HG02798 (cell line): ENCODE measurements around the gene LDLR.
A peak's percentile ranks its signal among the peaks of the same experiment; 100 is the strongest.
"Not testable (repeated sequence)": the region's sequence is repeated elsewhere in the genome, so short reads cannot be mapped to it uniquely, and the experiment has no call there.

Source experiments
- ATAC-seq: cut with Tn5 transposase; IDR thresholded peaks from one replicate; pipeline ENCODE4 v1.9.1; 2021; ENCODE audit warnings: mild to moderate bottlenecking; ENCODE audit not compliant: unreplicated experiment, poor library complexity

Gene LDLR

DNA sequence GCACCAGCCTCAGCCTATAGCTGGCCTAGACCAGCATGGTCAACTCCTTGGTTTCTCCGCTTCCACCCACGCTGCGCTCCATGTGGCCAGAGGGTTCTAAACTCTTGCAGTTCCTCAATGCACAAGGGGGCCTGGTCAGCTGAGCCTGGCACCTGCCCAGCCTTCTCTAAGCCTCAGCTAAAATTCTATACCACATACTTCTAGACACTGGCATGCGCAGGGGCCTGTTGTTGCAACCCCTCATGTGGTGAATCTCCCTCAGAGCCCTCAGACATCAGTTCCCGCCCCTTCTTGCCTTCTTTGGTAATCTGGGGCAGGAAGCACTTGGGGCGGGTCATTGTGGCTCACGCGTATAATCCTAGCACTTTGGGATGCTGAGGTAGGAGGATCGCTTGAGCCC lies 19.7 kb upstream of the LDLR start:
- no peak for ATAC-seq

DNA sequence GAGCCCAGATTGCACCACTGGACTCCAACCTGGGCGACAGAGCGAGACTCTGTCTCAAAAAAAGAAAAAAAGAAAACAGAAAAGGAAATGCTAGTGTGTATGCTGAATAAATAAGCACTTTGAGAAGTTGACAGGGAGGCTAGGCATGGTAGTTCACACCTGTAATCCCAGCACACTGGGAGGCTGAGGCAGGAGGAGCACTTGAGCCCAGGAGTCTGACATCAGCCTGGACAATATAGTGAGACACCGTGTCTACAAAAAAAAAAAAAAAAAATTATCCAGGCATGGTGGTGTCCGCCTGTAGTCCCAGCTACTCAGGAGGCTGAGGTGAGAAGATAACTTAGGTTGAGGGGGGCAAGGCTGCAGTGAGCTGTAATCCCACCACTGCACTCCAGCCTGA lies 19.1 kb upstream of the LDLR start:
- no peak for ATAC-seq

DNA sequence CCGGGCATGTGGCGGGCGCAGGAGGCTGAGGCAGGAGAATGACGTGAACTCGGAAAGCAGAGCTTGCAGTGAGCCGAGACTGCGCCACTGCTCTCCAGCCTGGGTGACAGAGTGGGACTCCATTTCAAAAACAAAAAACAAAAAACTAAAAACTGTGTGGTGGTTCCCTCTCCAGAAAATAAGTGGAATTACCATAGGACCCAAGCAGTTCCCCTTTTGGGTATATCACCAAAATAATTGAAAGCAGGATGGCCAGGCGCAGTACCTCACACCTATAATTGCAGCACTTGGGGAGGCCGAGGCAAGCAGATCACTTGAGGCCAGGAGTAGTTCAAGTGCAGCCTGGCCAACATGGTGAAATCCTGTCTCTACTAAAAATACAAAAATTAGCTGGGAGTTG lies 15.7 kb upstream of the LDLR start:
- no peak for ATAC-seq

DNA sequence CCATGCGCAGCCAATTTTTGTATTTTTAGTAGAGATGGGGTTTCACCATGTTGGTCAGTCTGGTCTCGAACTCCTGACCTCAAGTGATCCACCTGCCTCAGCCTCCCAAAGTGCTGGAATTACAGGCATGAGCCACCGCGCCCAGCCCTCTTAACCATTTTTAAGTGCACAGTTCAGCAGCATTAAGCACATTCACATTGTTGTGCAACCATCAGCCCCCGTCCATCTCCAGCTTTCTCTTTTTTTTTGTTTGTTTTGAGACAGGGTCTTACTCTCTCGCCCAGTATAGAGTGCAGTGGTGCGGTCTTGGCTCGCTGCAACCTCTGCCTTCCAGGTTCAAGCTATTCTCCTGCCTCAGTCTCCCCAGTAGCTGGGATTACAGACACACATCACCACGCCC lies 12.5 kb upstream of the LDLR start:
- ATAC-seq: not testable (repeated sequence)

DNA sequence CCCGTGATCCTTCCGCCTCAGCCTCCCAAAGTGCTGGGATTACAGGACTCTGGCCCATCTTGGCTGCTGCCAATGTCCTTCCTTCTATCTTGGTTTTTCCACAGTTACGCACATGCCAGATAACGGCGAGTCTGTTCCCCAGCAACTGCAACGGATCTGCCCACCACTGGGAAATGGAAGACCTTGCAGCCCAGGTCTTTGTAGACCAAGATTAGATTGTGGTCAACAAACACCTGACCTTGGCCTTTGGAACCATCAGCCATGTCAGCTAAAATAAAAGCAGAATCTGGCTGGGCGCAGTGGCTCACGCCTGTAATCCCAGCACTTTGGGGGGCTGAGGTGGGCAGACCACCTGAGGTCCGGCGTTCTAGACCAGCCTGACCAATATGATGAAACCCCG lies 10.4 kb upstream of the LDLR start:
- ATAC-seq: no peak

DNA sequence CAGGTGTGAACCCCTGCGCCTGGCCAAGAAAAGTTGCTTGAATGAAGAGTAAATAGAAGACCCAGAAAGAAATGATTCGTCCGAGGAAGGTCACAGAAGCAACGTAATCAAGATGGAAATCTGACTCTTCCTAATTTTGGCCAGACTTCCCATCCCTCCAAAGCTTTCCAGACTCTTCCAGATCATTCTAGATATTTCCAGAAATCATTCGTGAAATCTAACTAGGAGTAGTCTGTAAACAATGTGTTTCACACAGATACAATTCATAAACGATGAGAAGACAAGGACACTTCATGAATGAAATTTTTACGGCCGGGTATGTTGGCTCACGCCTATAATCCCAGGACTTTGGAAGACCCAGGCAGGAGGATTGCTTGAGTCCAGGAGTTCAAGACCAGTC lies 9.3 kb upstream of the LDLR start:
- ATAC-seq: no peak

DNA sequence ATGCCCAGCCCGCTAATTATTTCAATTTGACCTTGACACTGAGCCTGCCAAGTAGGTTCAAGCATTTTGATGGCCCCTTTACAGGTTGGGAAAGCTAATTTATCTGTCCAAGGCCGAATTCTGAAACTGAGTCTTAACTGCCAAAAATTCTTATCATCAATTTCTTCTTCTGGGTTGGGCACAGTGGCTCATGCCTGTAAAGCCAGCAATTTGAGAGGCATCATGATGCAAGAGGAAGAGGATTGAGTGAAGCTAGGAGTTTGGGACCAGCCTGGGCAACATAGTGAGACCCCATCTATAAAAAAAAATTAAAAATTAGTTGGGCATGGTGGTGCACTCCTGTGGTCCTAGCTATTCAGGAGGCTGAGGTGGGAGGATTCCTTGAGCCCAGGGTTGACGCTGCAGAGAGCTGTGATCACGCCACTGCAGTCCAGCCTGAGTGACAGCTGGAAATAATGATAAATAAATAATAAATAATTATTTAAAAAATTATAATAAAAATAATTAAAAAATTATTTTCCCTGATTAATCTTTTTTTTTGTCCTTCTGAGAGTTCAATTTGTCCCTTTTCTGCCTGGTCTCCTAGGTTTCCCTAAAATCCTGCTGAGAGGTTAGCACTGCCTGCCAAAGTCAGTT lies 1.3 kb upstream of the LDLR start:
- no peak for ATAC-seq

DNA sequence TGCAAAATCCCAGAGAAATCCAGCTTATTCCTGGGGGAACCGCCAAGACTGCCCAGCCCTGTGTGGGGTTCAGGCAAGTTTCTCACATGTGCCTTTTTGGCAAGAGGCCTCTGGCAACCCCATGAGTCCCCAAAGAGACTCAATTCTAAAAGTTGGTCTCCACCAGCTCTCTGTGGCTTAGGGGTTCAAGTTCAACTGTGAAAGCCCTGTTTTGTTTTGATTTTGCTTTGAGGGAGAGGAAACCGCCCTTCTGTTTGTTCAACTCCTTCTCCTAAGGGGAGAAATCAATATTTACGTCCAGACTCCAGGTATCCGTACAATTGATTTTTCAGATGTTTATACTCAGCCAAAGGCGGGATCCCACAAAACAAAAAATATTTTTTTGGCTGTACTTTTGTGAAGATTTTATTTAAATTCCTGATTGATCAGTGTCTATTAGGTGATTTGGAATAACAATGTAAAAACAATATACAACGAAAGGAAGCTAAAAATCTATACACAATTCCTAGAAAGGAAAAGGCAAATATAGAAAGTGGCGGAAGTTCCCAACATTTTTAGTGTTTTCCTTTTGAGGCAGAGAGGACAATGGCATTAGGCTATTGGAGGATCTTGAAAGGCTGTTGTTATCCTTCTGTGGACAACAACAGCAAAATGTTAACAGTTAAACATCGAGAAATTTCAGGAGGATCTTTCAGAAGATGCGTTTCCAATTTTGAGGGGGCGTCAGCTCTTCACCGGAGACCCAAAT lies 583 bp upstream of the LDLR start:
- ATAC-seq: no peak

DNA sequence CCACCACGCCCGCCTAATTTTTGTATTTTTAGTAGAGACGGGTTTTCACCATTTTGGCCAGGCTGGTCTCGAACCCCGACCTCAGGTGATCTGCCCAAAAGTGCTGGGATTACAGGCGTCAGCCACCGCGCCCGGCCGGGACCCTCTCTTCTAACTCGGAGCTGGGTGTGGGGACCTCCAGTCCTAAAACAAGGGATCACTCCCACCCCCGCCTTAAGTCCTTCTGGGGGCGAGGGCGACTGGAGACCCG lies 676 bp downstream of the LDLR start:
- not testable (repeated sequence) for ATAC-seq

DNA sequence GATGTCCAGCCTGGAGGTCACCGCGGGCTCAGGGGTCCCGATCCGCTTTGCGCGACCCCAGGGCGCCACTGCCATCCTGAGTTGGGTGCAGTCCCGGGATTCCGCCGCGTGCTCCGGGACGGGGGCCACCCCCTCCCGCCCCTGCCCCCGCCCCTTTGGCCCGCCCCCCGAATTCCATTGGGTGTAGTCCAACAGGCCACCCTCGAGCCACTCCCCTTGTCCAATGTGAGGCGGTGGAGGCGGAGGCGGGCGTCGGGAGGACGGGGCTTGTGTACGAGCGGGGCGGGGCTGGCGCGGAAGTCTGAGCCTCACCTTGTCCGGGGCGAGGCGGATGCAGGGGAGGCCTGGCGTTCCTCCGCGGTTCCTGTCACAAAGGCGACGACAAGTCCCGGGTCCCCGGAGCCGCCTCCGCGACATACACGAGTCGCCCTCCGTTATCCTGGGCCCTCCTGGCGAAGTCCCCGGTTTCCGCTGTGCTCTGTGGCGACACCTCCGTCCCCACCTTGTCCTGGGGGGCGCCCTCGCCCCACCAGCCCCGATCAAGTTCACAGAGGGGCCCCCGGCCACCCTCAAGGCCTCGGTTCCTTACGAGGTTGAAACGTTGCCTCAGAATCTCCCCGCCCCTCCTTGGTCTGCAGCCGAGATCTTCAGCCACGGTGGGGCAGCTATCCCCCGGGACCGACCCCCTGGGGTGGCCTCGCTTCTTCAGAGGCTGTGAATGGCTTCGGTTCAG lies 1.2 kb downstream of the LDLR start:
- ATAC-seq: peak; percentile 88

DNA sequence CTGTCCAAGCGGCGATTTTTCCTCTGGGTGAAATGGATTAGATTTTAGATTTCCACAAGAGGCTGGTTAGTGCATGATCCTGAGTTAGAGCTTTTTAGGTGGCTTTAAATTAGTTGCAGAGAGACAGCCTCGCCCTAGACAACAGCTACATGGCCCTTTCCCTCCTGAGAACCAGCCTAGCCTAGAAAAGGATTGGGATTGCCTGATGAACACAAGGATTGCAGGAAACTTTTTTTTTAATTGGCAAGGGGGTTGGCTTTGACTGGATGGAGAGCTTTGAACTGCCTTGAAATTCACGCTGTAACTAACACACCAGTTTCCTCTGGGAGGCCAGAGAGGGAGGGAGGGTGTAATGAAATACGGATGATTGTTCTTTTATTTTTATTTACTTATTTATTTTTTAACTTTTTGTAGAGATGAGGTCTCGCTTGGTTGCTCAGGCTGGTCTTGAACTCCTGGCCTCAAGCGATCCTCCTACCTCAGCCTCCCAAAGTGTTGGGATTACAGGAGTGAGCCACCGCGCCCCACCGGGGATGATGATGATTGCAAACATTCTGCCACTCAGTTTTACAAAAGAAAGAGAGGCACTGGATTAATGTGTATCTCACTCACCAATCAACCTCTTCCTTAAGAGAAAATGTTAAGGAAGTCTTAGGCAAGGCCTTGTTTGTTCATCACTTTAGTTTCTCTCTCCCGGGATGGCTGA lies 1.9 kb downstream of the LDLR start:
- no peak for ATAC-seq

DNA sequence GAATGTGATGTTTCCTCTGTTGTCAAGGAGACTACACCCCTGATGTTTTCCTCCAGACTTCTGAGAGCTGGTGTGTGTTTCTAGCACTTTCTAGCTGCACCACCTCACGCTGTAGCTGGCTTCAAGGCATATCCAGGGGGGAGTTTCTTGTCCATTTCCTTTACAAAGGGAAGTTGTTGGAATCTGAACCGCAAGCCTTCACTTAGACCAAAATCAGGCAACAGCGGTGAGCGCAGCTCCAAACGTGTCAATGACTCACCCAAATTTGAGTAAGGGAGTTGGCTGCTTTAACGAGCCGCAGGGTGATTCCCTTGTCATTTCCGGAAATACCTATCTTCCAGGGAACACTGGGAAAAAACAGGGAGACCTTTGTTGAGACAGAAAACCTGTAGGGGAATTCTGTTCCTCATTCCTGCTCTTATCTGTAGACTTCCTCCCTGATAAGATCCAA lies 2.5 kb downstream of the LDLR start:
- ATAC-seq: no peak

DNA sequence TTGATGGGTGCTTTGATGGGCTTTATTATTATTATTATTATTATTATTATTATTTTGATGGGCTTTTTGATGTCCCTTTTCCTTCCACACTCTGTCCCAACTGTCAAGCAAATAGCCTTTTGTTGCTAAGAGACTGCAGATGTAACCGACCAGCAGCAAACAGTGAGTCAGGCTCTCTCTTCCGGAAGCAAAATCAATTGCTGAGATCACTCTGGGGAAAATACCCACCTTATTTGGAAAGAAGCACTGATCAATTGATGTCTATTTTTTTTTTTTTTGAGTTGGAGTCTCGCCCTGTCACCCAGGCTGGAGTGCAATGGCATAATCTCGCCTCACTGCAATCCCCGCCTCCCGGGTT lies 2.9 kb downstream of the LDLR start:
- ATAC-seq: no peak

DNA sequence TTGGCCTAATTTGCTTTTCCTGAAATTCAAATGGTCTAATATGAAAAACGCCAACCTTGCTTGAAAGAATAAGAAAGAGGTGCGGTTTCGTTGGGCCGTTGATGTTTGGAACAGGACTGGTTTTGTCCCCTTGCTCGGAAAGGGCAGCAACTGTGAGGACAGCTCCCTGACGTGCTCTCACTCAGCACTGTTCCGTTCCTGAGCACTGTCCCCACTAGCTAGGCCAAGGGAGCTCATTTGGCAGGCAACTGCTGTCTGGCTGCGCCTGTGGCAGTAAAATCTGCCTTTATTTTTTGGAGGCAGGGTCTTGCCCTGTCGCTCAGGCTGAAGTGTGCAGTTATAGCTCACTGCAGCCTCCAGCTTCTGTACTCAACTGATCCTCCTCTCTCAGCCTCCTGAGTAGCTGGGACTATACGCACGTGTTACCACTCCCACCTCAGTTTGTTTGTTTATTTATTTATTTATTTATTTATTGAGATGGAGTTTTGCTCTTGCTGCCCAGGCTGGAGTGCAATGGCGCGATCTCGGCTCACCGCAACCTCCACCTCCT lies 4.5 kb downstream of the LDLR start:
- ATAC-seq: no peak

DNA sequence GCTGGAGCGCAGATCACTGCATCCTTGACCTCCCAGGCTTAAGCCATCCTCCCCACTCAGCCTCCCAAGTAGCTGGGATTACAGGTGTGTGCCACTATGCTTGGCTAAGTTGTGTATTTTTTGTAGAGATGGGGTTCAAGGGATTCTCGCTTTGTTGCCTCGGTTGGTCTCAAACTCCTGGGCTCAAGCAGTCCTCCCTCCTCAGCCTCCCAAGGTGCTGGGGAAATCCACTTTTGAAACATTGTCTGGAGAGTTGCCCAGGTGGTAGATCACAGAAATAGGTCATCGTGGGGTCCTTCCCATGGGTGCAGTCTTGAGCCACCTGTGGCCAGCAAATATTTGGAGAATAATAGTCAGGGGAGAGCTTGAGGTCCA lies 5.2 kb downstream of the LDLR start:
- ATAC-seq: no peak

DNA sequence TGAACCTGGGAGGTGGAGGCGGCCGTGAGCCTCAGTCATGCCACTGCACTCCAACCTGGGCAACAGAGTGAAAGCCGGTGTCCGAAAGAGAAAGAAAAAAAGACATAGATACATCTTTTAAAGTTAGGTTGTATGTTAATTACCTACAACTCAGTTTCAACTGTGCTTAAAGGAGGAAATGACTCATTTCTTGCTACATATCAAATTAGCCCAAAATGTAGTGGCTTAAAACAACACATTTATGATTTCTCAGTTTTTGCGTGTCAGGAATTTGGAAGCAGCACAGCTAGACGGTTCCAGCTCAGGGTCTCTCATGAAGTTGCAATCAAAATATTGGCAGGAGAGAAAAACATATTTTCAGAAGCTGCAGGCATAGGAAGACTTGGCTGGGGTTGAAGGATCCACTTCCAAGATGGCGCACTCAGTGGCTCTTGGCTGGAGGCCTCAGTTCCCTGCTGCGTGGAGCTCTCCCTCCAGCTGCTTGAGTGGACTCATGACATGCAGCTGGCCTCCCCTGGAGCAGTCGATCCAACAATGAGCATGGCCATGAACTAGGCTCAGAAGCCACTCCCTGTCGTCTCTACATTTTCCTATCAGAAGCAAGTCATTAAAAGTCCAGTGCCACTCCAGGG lies 7.1 kb downstream of the LDLR start:
- ATAC-seq: peak; percentile 57

DNA sequence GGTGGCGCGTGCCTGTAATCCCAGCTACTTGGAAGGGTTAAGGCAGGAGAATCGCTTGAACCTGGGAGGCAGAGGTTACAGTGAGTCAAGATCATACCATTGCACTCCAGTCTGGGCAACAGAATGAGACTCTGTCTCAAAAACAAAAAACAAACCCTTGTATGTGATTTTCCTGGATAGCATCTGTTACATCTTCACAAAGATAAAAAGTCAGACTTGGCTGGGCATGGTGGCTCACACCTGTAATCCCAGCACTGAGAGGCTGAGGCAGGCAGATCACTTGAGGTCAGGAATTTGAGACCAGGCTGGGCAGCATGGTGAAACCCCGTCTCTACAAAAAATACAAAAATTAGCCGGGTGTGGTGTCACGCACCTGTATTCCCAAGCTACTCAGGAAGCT lies 8.1 kb downstream of the LDLR start:
- not testable (repeated sequence) for ATAC-seq

DNA sequence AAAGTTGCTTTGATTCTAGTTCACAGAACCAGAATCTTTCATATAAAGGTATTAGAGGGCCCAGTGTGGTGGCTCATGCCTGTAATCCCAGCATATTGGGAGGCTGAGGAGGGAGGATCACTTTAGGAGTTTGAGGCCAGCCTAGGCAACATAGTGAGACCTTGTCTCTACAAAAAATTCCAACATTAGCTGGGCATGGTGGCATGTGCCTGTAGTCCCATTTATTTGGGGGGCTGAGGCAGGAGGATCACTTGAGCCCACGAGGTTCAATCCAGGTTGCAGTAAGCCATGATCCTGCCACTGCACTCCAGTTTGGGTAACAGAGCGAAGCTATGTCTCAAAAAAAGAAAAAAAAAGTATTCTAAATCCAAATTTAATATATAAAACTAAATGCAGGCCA lies 9.1 kb downstream of the LDLR start:
- ATAC-seq: no peak

DNA sequence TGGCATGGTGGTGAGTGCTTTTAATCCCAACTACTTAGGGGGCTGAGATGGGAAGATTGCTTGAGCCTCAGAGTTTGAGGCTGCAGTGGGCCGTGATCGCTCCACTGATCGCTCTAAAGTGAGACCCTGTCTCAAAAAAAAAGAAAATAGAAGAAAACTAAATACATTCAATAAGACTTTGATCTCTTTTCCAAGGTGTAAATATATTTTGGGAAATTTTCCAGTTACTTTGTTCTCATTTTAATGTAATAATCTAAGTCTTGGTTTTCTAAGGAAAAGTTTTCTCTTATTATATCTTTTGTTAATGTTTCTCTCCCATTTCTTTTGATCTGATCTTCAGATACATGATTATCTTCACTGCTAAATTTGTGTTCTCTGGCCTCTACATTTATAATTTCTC lies 9.6 kb downstream of the LDLR start:
- ATAC-seq: no peak

DNA sequence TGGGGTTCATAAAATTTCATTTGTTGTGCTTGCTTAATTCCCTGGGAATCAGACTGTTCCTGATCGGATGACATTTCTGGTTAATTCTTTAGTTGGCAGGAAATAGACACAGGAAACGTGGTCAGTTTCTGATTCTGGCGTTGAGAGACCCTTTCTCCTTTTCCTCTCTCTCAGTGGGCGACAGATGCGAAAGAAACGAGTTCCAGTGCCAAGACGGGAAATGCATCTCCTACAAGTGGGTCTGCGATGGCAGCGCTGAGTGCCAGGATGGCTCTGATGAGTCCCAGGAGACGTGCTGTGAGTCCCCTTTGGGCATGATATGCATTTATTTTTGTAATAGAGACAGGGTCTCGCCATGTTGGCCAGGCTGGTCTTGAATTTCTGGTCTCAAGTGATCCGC lies 10.8 kb downstream of the LDLR start:
- ATAC-seq: no peak

DNA sequence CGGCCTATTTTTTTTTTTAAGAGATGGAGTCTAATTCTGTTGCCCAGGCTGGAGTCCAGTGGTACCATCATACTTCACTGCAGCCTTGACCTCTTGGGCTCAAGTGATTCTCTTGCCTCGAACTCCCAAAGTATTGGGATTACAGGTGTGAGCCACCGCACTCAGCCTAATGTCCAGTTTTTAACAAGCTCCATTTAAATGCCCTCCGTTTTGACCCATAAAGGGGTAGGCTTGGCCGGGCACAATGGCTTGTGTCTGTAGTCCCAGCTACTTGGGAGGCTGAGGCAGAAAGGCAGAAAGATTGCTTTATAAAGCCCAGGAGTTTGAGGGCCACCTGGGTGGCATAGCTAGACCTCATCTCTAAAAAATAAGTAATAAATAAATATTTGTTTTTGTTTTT lies 11.8 kb downstream of the LDLR start:
- ATAC-seq: no peak
